Pancreas (tissue), 10 donors: ENCODE data around the gene ABCA7. TPM values are rescaled to one million over a fixed set of nuclear protein-coding genes. Genes with fewer than 3 reads are reported as not detected.

Experiments
- ATAC-seq, 4 donors: fragments of 200-7000 bp; cut with Tn5 transposase; one replicate each; pipeline versions ENCODE4 v1.8.0 to v1.9.1; 2020; ENCODE audit warnings: mild to moderate bottlenecking in 4 of 4, moderate library complexity in 4 of 4
- DNase-seq, 6 donors: peaks; one replicate each; pipeline ENCODE4 v3.0.0-alpha.2; 2020
- FAIRE-seq: peaks from 2 replicates; lab custom pipeline; 2012; peaks lifted over from hg19 to GRCh38; lab: Jason Lieb, UNC
- H3K27ac ChIP-seq, 4 donors: fragments of 200-600 bp; sonication (generic); 1 replicate in 3 of 4; 2 replicates in 1 of 4; pipeline versions ENCODE4 v1.5.0 to v1.8.0; 2020
- H3K27me3 ChIP-seq, 4 donors: fragments of 200-600 bp; one replicate each; pipeline ENCODE4 v1.8.0; 2021
- H3K36me3 ChIP-seq, 3 donors: fragments of 200-600 bp; sonication (generic) in 1 of 3; one replicate each; pipeline versions ENCODE4 v1.5.0 to v1.8.0; 2020 to 2021
- H3K4me1 ChIP-seq, 3 donors: fragments of 200-600 bp; one replicate each; pipeline ENCODE4 v1.8.0; 2021
- H3K4me3 ChIP-seq, 4 donors: fragments of 200-600 bp; sonication (generic) in 2 of 4; one replicate each; pipeline versions ENCODE4 v1.5.0 to v1.8.0; 2020 to 2021
- H3K9me3 ChIP-seq, 4 donors: fragments of 200-600 bp; one replicate each; pipeline ENCODE4 v1.8.0; 2021
- WGBS, 2 donors: extraction: QIAGEN DNeasy Blood & Tissue Kit; methylation state at CpG; one replicate each; pipeline ENCODE4 v1.1.7; 2013; 5-methylcytosine and 5-hydroxymethylcytosine counted together
- intact Hi-C, 3 donors: fragments of 100-400 bp; cut with DNase I; formaldehyde crosslinking; loops; one replicate each; pipeline versions ENCODE4 v1.11.1 to v1.14.2; 2022
- polyA plus RNA-seq, 2 donors: library from polyadenylated mRNA; stranded (reverse); fragments of 200-250 nt; gene quantifications; one replicate each; pipeline ENCODE4 v1.2.3, GENCODE V29; 2013
- total RNA-seq, 6 donors: library from RNA; stranded (reverse); fragmentation: NEBNext Ultra II Directional in 4 of 6; extraction: Animal tissue kit (Norgen Biotek cat#: 25700) in 4 of 6; gene quantifications; one replicate each; pipeline versions ENCODE4 v1.2.1 to v1.2.4, GENCODE V29; 2021 to 2023
- TF ChIP-seq, protein P1 (sequence below), 4 donors: fragments of 200-600 bp; sonication (generic) in 3 of 4; IDR thresholded peaks; one replicate each; pipeline versions ENCODE4 v1.5.0 to v1.8.0; 2021; ENCODE audit warnings: antibody characterized with exemption in 4 of 4
- donor health status: healthy with polysubstance abuse.
- donor health status: DM: no; HTN: no; CAD: no; lungs with moderate emphysema.
- donor health status: DM: no; HTN: no; CAD: no.
- donor health status: control.
- donor health status: control.
- donor health status: Bipolar disorder and iron deficiency.
- donor health status: DM: yes; HTN: yes; CAD: no.
- donor health status: DM: no; HTN: no; CAD: no.
- donor health status: DM: no; HTN: no; CAD: no.
- donor health status: DM: yes; HTN: yes; CAD: no.

The ABCA7 gene
- total and polyA plus RNA-seq, 8 donors = 6.9 to 131 (median 17.8) TPM

DNA sequence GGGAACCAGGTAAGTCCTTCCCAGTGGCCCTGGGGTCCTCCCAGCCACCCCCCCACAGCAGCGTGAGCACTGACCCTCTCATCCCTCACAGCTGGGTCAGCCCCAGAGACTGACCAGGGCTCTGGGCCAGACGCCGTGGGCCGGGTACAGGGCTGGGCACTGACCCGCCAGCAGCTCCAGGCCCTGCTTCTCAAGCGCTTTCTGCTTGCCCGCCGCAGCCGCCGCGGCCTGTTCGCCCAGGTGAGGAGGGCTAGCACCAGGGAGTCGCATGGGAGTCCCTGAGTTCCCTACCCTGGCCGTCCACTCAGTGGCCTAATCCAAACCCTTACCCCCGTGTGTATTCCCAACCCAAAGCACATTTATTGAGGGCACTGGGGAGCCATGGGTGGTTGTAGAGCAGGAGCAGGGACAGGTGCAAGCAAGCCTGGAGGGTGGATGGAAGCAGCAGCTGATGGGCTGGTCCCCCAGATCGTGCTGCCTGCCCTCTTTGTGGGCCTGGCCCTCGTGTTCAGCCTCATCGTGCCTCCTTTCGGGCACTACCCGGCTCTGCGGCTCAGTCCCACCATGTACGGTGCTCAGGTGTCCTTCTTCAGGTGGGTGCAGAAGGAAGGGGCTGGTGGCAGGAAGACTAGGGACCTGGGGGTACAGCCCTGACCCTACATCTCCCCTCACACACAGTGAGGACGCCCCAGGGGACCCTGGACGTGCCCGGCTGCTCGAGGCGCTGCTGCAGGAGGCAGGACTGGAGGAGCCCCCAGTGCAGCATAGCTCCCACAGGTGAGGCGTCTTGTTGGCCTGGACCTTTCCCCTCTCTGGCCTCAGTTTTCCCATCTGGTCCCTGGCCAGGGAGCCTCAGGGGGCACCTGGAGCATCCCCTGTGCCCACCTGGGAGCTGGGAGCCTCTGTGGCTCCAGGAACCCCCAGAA lies 14.5 kb downstream of the ABCA7 start:
- Histone ChIP-seq H3K27ac (no peak overlapping the region), H3K4me3 (no peak overlapping the region), H3K4me1 (no peaks in the 10 kb centered on the region), H3K9me3 (no peaks in the 10 kb centered on the region), H3K36me3 (no peaks in the 10 kb centered on the region), H3K27me3 (no peaks in the 10 kb centered on the region)
- TF ChIP-seq, protein P1, sequence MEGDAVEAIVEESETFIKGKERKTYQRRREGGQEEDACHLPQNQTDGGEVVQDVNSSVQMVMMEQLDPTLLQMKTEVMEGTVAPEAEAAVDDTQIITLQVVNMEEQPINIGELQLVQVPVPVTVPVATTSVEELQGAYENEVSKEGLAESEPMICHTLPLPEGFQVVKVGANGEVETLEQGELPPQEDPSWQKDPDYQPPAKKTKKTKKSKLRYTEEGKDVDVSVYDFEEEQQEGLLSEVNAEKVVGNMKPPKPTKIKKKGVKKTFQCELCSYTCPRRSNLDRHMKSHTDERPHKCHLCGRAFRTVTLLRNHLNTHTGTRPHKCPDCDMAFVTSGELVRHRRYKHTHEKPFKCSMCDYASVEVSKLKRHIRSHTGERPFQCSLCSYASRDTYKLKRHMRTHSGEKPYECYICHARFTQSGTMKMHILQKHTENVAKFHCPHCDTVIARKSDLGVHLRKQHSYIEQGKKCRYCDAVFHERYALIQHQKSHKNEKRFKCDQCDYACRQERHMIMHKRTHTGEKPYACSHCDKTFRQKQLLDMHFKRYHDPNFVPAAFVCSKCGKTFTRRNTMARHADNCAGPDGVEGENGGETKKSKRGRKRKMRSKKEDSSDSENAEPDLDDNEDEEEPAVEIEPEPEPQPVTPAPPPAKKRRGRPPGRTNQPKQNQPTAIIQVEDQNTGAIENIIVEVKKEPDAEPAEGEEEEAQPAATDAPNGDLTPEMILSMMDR (IDR thresholded peaks at IDR 0.05) = no peak
- DNase-seq = no peak
- ATAC-seq = no peak
- WGBS, 2 donors = 95 to 96% methylated on average over 24 to 28 of the region's 28 CpGs
- FAIRE-seq = no peak
- intact Hi-C loops = no loop called here

- no peak for DNase-seq
- no peak overlapping the region for H3K4me3 ChIP-seq
- H3K27me3 ChIP-seq = no peaks in the 10 kb centered on the region
- H3K4me1 ChIP-seq = no peaks in the 10 kb centered on the region
- H3K36me3 ChIP-seq = no peaks in the 10 kb centered on the region
- TF ChIP-seq, protein P1 (IDR thresholded peaks at IDR 0.05) = no peak
- no peak for ATAC-seq
- no peaks in the 10 kb centered on the region for H3K9me3 ChIP-seq
- intact Hi-C loops = no loop called here
- H3K27ac ChIP-seq = no peak overlapping the region
- FAIRE-seq = no peak
- WGBS, 2 donors = 93 to 94% methylated on average over 14 of the region's 14 CpGs
Measured at GRCh38 chr19:1055028-1055425, 15.1 kb downstream of the ABCA7 start.

- H3K36me3 ChIP-seq = no peaks in the 10 kb centered on the region
- WGBS, 2 donors = 93 to 98% methylated on average over 20 of the region's 20 CpGs
- no peak for ATAC-seq
- peak in 1 of 6 donors; percentile 62 for DNase-seq
- H3K4me1 ChIP-seq = no peaks in the 10 kb centered on the region
- no peak for FAIRE-seq
- H3K27me3 ChIP-seq = no peaks in the 10 kb centered on the region
- no peak overlapping the region for H3K27ac ChIP-seq
- H3K9me3 ChIP-seq = no peaks in the 10 kb centered on the region
- intact Hi-C loops = no loop called here
- TF ChIP-seq, protein P1 (IDR thresholded peaks at IDR 0.05) = no peak
- no peak overlapping the region for H3K4me3 ChIP-seq
Measured at GRCh38 chr19:1055886-1056620, 16.1 kb downstream of the ABCA7 start.

DNA sequence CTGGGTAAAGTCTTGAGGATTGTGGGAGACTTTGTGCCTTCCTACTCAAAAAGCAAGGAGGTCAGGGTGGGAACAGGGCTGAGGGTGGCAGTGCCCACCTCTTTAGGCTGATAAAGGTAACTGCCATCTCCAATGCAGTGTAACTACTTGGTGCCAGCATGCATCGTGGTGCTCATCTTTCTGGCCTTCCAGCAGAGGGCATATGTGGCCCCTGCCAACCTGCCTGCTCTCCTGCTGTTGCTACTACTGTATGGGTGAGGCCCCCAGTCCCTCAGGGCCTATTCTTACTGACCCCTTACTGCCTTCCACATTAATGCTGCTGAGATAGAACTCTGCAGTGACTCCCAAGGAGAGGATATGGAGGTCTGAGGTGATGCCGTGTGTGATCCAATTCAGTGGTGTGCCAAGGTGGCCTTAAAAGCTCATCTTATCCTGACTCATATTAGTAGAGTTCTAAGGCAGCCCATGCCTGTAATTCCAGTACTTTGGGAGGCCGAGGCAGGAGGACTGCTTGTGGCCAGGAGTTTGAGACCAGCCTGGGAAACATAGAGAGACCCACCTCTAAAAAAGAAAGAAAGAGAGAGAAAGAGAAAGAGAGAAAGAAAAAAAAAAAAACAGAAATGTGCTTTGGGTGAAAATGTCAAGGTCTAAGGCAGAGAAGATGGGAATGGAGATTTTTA lies 17.4 kb downstream of the ABCA7 start:
- TF ChIP-seq, protein P1 (IDR thresholded peaks at IDR 0.05) = no peak
- 69 to 72% methylated on average over 3 of the region's 3 CpGs for WGBS, 2 donors
- FAIRE-seq (no peak), DNase-seq (no peak), ATAC-seq (peak in 1 of 4 donors; percentile 21)
- intact Hi-C loops = no loop called here
- H3K4me3 ChIP-seq = no peak overlapping the region
- no peaks in the 10 kb centered on the region for H3K27me3 ChIP-seq
- no peaks in the 10 kb centered on the region for H3K9me3 ChIP-seq
- H3K36me3 ChIP-seq = no peaks in the 10 kb centered on the region
- no peaks in the 10 kb centered on the region for H3K4me1 ChIP-seq
- no peak overlapping the region for H3K27ac ChIP-seq
